NOMO-1 (cell line): ENCODE data around the gene NCKAP1.
"Not testable (repeated sequence)": the region's sequence is repeated elsewhere in the genome, so short reads cannot be mapped to it uniquely, and the experiment has no call there.

ENCODE experiments used
- DNase-seq, 2 experiments: peaks; one replicate each; lab custom pipeline; 2025; ENCODE audit not compliant: unreplicated experiment in 2 of 2; lab: John Stamatoyannopoulos, UW

The NCKAP1 gene

GRCh38 chr2:183037553-183038340 lies 510 bp downstream of the NCKAP1 start:
- no peak for DNase-seq

GRCh38 chr2:183037074-183037552 lies 1.1 kb downstream of the NCKAP1 start:
- DNase-seq: no peak

GRCh38 chr2:183035954-183036669 lies 2.1 kb downstream of the NCKAP1 start:
- peak; percentile 33 to 82 for DNase-seq

GRCh38 chr2:183035298-183035953 lies 2.8 kb downstream of the NCKAP1 start:
- DNase-seq: no peak

- no peak for DNase-seq
Measured at GRCh38 chr2:183034806-183035205, 3.5 kb downstream of the NCKAP1 start.

GRCh38 chr2:183033951-183034350 lies 4.3 kb downstream of the NCKAP1 start:
- no peak for DNase-seq

GRCh38 chr2:183031911-183032794 lies 6.1 kb downstream of the NCKAP1 start:
- DNase-seq: peak in 1 of 2 experiments; percentile 5

- DNase-seq: no peak
Measured at GRCh38 chr2:183029219-183029618, 9.0 kb downstream of the NCKAP1 start.

- no peak for DNase-seq
Measured at GRCh38 chr2:183028108-183028507, 10.1 kb downstream of the NCKAP1 start.

- DNase-seq: no peak
Measured at GRCh38 chr2:183027443-183027842, 10.8 kb downstream of the NCKAP1 start.

- no peak for DNase-seq
Measured at GRCh38 chr2:183026424-183026823, 11.8 kb downstream of the NCKAP1 start.

GRCh38 chr2:183025993-183026392 lies 12.3 kb downstream of the NCKAP1 start:
- no peak for DNase-seq

GRCh38 chr2:183024339-183025095 lies 13.7 kb downstream of the NCKAP1 start:
- DNase-seq: no peak

- DNase-seq: no peak
Measured at GRCh38 chr2:183022711-183023110, 15.5 kb downstream of the NCKAP1 start.

GRCh38 chr2:183021613-183022012 lies 16.6 kb downstream of the NCKAP1 start:
- DNase-seq: no peak

- DNase-seq: no peak
Measured at GRCh38 chr2:183019718-183020442, 18.4 kb downstream of the NCKAP1 start.

- not testable (repeated sequence) for DNase-seq
Measured at GRCh38 chr2:183017845-183018244, 20.4 kb downstream of the NCKAP1 start.

- DNase-seq: no peak
Measured at GRCh38 chr2:183014005-183014404, 24.3 kb downstream of the NCKAP1 start.

- no peak for DNase-seq
Measured at GRCh38 chr2:183011743-183012142, 26.5 kb downstream of the NCKAP1 start.
